IMR-90 (cell line): ENCODE data around the gene MXD4. TPM values are rescaled to one million over a fixed set of nuclear protein-coding genes. Genes with fewer than 3 reads are reported as not detected.

Source experiments
- ATAC-seq: fragments of 200-7000 bp; cut with Tn5 transposase; 2 replicates; pipeline ENCODE4 v1.9.1; 2020; ENCODE audit warnings: low read depth, mild to moderate bottlenecking, moderate library complexity
- BruUV-seq: library from RNA; stranded (reverse); fragments of 400-500 nt; replicated peaks from 2 replicates; lab custom pipeline; 2021; lab: Mats Ljungman, UMichigan
- CTCF ChIA-PET: fragments of 300-600 bp; formaldehyde crosslinking; extraction: SDS; loops from one replicate; lab custom pipeline; 2021; ENCODE audit warnings: antibody characterized with exemption; lab: Yijun Ruan, JAX
- POLR2A ChIA-PET: fragments of 300-600 bp; sonication (Branson Sonifier 250); formaldehyde crosslinking; loops from one replicate; lab custom pipeline; 2022; ENCODE audit warnings: antibody characterized with exemption; ENCODE audit not compliant: unreplicated experiment; lab: Charles Lee
- DNase-seq: peaks from one replicate; pipeline ENCODE4 v3.0.0; 2013
- H2AFZ ChIP-seq: replicated peaks from 2 replicates; pipeline ENCODE3; 2013; ENCODE audit warnings: low read length, mild to moderate bottlenecking; ENCODE audit not compliant: poor library complexity
- H2AK5ac ChIP-seq: 2 replicates; pipeline ENCODE4 v1.6.1; 2013; ENCODE audit warnings: low read depth, low read length, inconsistent platforms
- H2AK9ac ChIP-seq: replicated peaks from 2 replicates; pipeline ENCODE3; 2013; ENCODE audit warnings: mild to moderate bottlenecking, low read depth, low read length, moderate library complexity; ENCODE audit not compliant: poor library complexity
- H2BK120ac ChIP-seq: 2 replicates; pipeline ENCODE4 v1.6.1; 2013; ENCODE audit warnings: low read depth, low read length, inconsistent platforms
- H2BK15ac ChIP-seq: 3 replicates; pipeline ENCODE4 v1.6.1; 2013; ENCODE audit warnings: low read depth, low read length, inconsistent platforms
- H2BK20ac ChIP-seq: 2 replicates; pipeline ENCODE4 v1.6.1; 2013; ENCODE audit warnings: low read depth, mild to moderate bottlenecking, inconsistent platforms, low read length, moderate library complexity
- H2BK5ac ChIP-seq: 2 replicates; pipeline ENCODE4 v1.6.1; 2013; ENCODE audit warnings: mild to moderate bottlenecking, low read depth, low read length, inconsistent platforms; ENCODE audit not compliant: poor library complexity, severe bottlenecking
- H3K14ac ChIP-seq: replicated peaks from 2 replicates; pipeline ENCODE4 v1.6.1; 2013; ENCODE audit warnings: low read depth, low read length, inconsistent platforms
- H3K18ac ChIP-seq: 2 replicates; pipeline ENCODE4 v1.6.1; 2013; ENCODE audit warnings: low read depth, low read length, control low read depth
- H3K23ac ChIP-seq: 2 replicates; pipeline ENCODE4 v1.6.1; 2013; ENCODE audit warnings: low read depth, low read length, inconsistent platforms
- H3K27ac ChIP-seq: 2 replicates; pipeline ENCODE4 v1.5.1; 2013; ENCODE audit warnings: mild to moderate bottlenecking, control low read depth, low read length; ENCODE audit not compliant: insufficient read depth
- H3K27me3 ChIP-seq: 2 replicates; pipeline ENCODE4 v1.6.1; 2013; ENCODE audit warnings: low read length; ENCODE audit not compliant: control insufficient read depth, insufficient read depth
- H3K36me3 ChIP-seq: 2 replicates; pipeline ENCODE4 v1.6.1; 2013; ENCODE audit warnings: low read length, mixed read lengths; ENCODE audit not compliant: control insufficient read depth, insufficient read depth
- H3K4ac ChIP-seq: 2 replicates; pipeline ENCODE4 v1.6.1; 2013; ENCODE audit warnings: low read depth, low read length, inconsistent platforms
- H3K4me1 ChIP-seq: 2 replicates; pipeline ENCODE4 v1.6.1; 2013; ENCODE audit warnings: low read length, mixed read lengths; ENCODE audit not compliant: control insufficient read depth, insufficient read depth
- H3K4me2 ChIP-seq: 2 replicates; pipeline ENCODE4 v1.6.1; 2013; ENCODE audit warnings: low read depth, mild to moderate bottlenecking, control low read depth, low read length, moderate library complexity
- H3K4me3 ChIP-seq: 2 replicates; pipeline ENCODE4 v1.5.1; 2013; ENCODE audit warnings: low read depth, mild to moderate bottlenecking, control low read depth, low read length, moderate library complexity; ENCODE audit not compliant: insufficient read depth
- H3K56ac ChIP-seq: 2 replicates; pipeline ENCODE4 v1.6.1; 2013; ENCODE audit warnings: low read length, inconsistent platforms; ENCODE audit not compliant: insufficient read depth; ENCODE audit errors: extremely low read depth
- H3K79me1 ChIP-seq, 2 experiments: 2 replicates each; pipeline ENCODE4 v1.6.1; 2013; ENCODE audit warnings: low read length in 2 of 2, inconsistent platforms in 1 of 2, low read depth in 1 of 2
- H3K9ac ChIP-seq: 2 replicates; pipeline ENCODE4 v1.6.1; 2013; ENCODE audit warnings: low read depth, low read length, control low read depth
- H3K9me1 ChIP-seq: 2 replicates; pipeline ENCODE4 v1.6.1; 2013; ENCODE audit warnings: low read length, inconsistent platforms; ENCODE audit not compliant: insufficient read depth
- H3K9me3 ChIP-seq: 2 replicates; pipeline ENCODE4 v1.6.1; 2013; ENCODE audit warnings: low read length; ENCODE audit not compliant: control insufficient read depth, insufficient read depth
- H4K20me1 ChIP-seq: 2 replicates; pipeline ENCODE4 v1.6.1; 2013; ENCODE audit warnings: low read length, inconsistent platforms; ENCODE audit not compliant: insufficient read depth
- H4K5ac ChIP-seq: 2 replicates; pipeline ENCODE4 v1.6.1; 2013; ENCODE audit warnings: mild to moderate bottlenecking, low read depth, low read length, control low read depth
- H4K8ac ChIP-seq, 2 experiments: 2 replicates each; pipeline ENCODE4 v1.6.1; 2013; ENCODE audit warnings: low read depth in 2 of 2, low read length in 2 of 2, control low read depth in 1 of 2, inconsistent platforms in 1 of 2
- H4K91ac ChIP-seq: 2 replicates; pipeline ENCODE4 v1.6.1; 2013; ENCODE audit warnings: low read depth, low read length, inconsistent platforms; ENCODE audit not compliant: insufficient read depth
- CEBPB ChIP-seq: IDR thresholded peaks from 2 replicates; pipeline ENCODE4 v1.6.1; 2012; ENCODE audit warnings: low read depth, low read length, improper control_type of control experiment
- MAZ ChIP-seq: IDR thresholded peaks from 2 replicates; pipeline ENCODE4 v1.6.1; 2012; ENCODE audit warnings: low read depth, mild to moderate bottlenecking, low read length, improper control_type of control experiment, moderate library complexity, borderline replicate concordance
- USF2 ChIP-seq: fragments of 150-350 bp; IDR thresholded peaks from 2 replicates; pipeline ENCODE4 v1.6.1; 2017; ENCODE audit warnings: mild to moderate bottlenecking, antibody characterized with exemption, low read length, low read depth
- WGBS, 2 experiments: methylation state at CpG; one replicate each; pipeline versions ENCODE4 v1.1.5 to v1.1.7; 2013; ENCODE audit warnings: missing lambda C conversion rate in 2 of 2; ENCODE audit not compliant: insufficient read length in 1 of 2; ENCODE audit errors: extremely low coverage in 2 of 2; 5-methylcytosine and 5-hydroxymethylcytosine counted together
- dilution Hi-C: fragments of 300-500 bp; cut with HindIII; formaldehyde crosslinking; loops from one replicate; pipeline ENCODE4 v1.14.3; 2018; ENCODE audit warnings: low sequenced_read_pairs; ENCODE audit not compliant: unreplicated experiment
- in situ Hi-C: fragments of 300-500 bp; cut with MboI; formaldehyde crosslinking; loops from 3 replicates; pipeline ENCODE4 v1.14.3; 2019; ENCODE audit warnings: low sequenced_read_pairs, inconsistent platforms, mixed read lengths
- intact Hi-C: fragments of 100-400 bp; cut with micrococcal nuclease; formaldehyde crosslinking; loops from 2 replicates; pipeline ENCODE4 v1.10.0; 2022
- polyA plus RNA-seq, 3 experiments: library from polyadenylated mRNA; depleted of rRNA; stranded (reverse); fragments of >200 nt; gene quantifications; 2 replicates each; pipeline ENCODE4 v1.2.3, GENCODE V29; 2012; ENCODE audit warnings: low replicate concordance in 1 of 3
- total RNA-seq: library from RNA; depleted of rRNA; stranded (reverse); fragments of >200 nt; gene quantifications from 2 replicates; pipeline ENCODE4 v1.2.3, GENCODE V29; 2012

MXD4 gene
- total and polyA plus RNA-seq, 2 of the 4 experiments (the other 2 are of a cell fraction) = 22.8 to 54.4 TPM

DNA sequence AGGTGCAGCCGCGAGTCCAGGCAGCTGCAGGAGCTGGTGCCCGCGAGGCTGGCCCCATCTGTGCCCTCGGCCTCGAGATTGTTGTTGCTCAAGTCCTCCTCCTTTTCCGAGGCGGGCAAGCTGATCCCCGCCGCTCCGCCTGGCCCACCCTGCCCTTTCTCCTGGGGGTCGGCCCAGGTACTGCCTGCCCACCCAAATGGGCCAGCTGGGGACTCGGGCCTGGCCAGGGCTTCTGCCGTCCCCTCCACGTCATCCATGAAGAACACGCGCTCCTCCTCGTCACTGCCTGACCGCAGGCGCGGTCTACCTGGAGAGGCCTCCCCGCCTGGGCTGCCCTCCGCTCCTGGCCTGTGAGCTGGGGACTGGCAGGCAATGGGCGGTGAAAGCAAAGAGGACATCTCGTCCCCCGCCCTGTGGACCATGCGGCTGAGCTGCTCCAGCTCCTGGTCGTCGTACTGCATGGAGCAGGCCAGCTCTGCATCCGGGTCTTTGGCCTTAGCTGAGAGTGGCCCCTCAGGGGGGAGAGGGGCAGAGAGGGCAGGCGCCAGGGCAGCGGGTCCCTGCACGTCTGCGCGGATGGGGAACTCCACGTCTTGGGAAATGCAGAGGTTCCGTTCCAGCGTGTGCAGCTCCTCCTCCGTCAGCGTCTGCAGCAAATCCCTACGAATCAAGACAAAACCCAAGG lies 43.1 kb upstream of the MXD4 start:
- Histone ChIP-seq H3K23ac (no peak overlapping the region), H3K4me3 (no peak overlapping the region), H3K9me1 (no peaks in the 10 kb centered on the region), H3K4ac (no peak overlapping the region), H2BK15ac (no peak overlapping the region), H3K4me2 (no peak overlapping the region), H3K14ac (no peak overlapping the region), H3K79me1 (no peaks in the 10 kb centered on the region), H3K27ac (no peak overlapping the region), H2BK5ac (no peak overlapping the region), H4K20me1 (no peaks in the 10 kb centered on the region), H4K5ac (no peak overlapping the region), H2BK120ac (no peak overlapping the region), H3K4me1 (peaks cover 2% of the 10 kb centered on the region; the same call in 1 of the 2 replicates), H4K91ac (no peak overlapping the region), H3K18ac (no peak overlapping the region), H2AK9ac (no peak overlapping the region), H2AK5ac (no peak overlapping the region), H3K56ac (no peak overlapping the region), H2BK20ac (no peak overlapping the region), H3K9me3 (peaks cover 12% of the 10 kb centered on the region), H3K9ac (no peak overlapping the region), H3K36me3 (no peaks in the 10 kb centered on the region), H4K8ac (no peak overlapping the region), H2AFZ (no peak overlapping the region), H3K27me3 (peaks cover 11% of the 10 kb centered on the region)
- no peak for DNase-seq
- intact Hi-C loops = no loop called here
- no peak for ATAC-seq
- CTCF ChIA-PET = interaction anchor here (0.6 kb wide), 1 partner anchor 11 kb away, joined by 3 read pairs; no protein-coding TSS in a partner anchor
- BruUV-seq = no TSS peak
- in situ Hi-C loops = no loop called here
- POLR2A ChIA-PET = no interaction called here
- dilution Hi-C loops = no loop called here
- TF ChIP-seq CEBPB (no peak), USF2 (no peak), MAZ (no peak)
- WGBS, 2 experiments = 89% methylated on average over 27 of the region's 41 CpGs; no CpG with 5 or more reads in 1 of the 2 experiments
